Memory B cell (primary cell): Measurements from ENCODE around the gene TBC1D1.

Experiments used
- ATAC-seq: fragments of 150-1000 bp; cut with Tn5 transposase; 2 replicates; pipeline ENCODE4 v1.10.0; 2021; ENCODE audit warnings: low read depth, mild to moderate bottlenecking, moderate library complexity
- DNase-seq, 2 donors: peaks; one replicate each; pipeline ENCODE4 v3.0.0; 2022; ENCODE audit warnings: low spot score in 2 of 2
- H3K27ac Mint-ChIP-seq: one replicate; pipeline ENCODE4 v1.8.0; 2022; ENCODE audit warnings: mild to moderate bottlenecking, moderate library complexity, mixed read lengths
- H3K27me3 Mint-ChIP-seq: one replicate; pipeline ENCODE4 v1.8.0; 2022; ENCODE audit warnings: mixed read lengths
- H3K36me3 Mint-ChIP-seq: one replicate; pipeline ENCODE4 v1.8.0; 2022; ENCODE audit warnings: mild to moderate bottlenecking, mixed read lengths
- H3K4me1 Mint-ChIP-seq: one replicate; pipeline ENCODE4 v1.8.0; 2022; ENCODE audit warnings: mixed read lengths
- H3K4me3 Mint-ChIP-seq: one replicate; pipeline ENCODE4 v1.8.0; 2022; ENCODE audit warnings: mild to moderate bottlenecking, moderate library complexity, mixed read lengths
- H3K9me3 Mint-ChIP-seq: one replicate; pipeline ENCODE4 v1.8.0; 2022; ENCODE audit warnings: mixed read lengths

TBC1D1 gene, protein sequence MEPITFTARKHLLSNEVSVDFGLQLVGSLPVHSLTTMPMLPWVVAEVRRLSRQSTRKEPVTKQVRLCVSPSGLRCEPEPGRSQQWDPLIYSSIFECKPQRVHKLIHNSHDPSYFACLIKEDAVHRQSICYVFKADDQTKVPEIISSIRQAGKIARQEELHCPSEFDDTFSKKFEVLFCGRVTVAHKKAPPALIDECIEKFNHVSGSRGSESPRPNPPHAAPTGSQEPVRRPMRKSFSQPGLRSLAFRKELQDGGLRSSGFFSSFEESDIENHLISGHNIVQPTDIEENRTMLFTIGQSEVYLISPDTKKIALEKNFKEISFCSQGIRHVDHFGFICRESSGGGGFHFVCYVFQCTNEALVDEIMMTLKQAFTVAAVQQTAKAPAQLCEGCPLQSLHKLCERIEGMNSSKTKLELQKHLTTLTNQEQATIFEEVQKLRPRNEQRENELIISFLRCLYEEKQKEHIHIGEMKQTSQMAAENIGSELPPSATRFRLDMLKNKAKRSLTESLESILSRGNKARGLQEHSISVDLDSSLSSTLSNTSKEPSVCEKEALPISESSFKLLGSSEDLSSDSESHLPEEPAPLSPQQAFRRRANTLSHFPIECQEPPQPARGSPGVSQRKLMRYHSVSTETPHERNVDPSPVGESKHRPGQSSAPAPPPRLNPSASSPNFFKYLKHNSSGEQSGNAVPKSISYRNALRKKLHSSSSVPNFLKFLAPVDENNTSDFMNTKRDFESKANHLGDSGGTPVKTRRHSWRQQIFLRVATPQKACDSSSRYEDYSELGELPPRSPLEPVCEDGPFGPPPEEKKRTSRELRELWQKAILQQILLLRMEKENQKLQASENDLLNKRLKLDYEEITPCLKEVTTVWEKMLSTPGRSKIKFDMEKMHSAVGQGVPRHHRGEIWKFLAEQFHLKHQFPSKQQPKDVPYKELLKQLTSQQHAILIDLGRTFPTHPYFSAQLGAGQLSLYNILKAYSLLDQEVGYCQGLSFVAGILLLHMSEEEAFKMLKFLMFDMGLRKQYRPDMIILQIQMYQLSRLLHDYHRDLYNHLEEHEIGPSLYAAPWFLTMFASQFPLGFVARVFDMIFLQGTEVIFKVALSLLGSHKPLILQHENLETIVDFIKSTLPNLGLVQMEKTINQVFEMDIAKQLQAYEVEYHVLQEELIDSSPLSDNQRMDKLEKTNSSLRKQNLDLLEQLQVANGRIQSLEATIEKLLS (N-terminal part only)

GRCh38 chr4:37890801-37891259 is at the start of gene TBC1D1:
Gene TBC1D1, plus strand, starts transcription at chr4:37891084. Its CDS starts 11,012 bp downstream, at chr4:37902096.
- H3K36me3 Mint-ChIP-seq, result no peaks in the 10 kb centered on the region
- ATAC-seq, result peak; percentile 28
- peak in 1 of 2 donors; percentile 59 for DNase-seq
- H3K4me1 Mint-ChIP-seq, result peaks cover 31% of the 10 kb centered on the region
- H3K9me3 Mint-ChIP-seq, result no peaks in the 10 kb centered on the region
- H3K4me3 Mint-ChIP-seq, result peak within 1 kb of the TSS; percentile 90
- peak within 1 kb of the TSS; percentile 95 for H3K27ac Mint-ChIP-seq
- no peaks in the 10 kb centered on the region for H3K27me3 Mint-ChIP-seq

DNA sequence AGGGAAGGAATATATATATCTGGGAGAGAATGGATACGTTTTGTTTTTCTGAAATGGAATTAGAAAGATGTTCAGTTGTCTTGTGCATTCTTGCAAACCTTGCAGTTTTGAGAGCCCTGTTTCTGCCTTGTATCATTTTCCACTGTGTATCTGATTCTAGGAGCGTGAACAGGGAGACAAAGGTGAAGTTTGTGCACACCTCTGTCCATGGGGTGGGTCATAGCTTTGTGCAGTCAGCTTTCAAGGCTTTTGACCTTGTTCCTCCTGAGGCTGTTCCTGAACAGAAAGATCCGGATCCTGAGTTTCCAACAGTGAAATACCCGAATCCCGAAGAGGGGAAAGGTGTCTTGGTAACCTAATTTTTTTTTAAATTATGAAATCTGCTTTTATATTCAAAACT is 46.7 kb upstream of the TBC1D1 start:
- ATAC-seq (no peak), DNase-seq (no peak)
- Mint-ChIP-seq H3K36me3 (peaks cover 40% of the 10 kb centered on the region), H3K9me3 (no peaks in the 10 kb centered on the region), H3K4me3 (no peak overlapping the region), H3K27me3 (no peaks in the 10 kb centered on the region), H3K27ac (no peak overlapping the region), H3K4me1 (no peaks in the 10 kb centered on the region)

DNA sequence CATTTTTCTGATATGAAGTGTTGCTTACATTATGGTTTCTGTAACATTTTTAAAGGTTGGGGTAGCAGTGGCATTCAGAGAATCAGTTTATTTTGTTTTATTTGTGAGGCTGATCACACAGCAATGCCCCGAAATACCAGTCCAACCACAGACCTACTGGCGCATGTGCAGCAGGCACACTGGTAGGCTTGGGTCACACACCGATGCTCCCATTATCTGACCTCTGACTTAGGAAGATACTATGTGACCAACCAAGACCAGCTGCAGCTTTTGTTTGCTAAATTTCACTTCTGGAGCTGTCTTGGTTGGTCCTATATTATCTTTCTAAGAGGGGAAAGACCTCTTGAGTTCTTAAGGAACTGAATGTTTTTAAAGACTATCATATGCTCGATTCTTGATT is 45.7 kb upstream of the TBC1D1 start:
- ATAC-seq (no peak), DNase-seq (no peak)
- no peak overlapping the region for H3K4me3 Mint-ChIP-seq
- H3K27me3 Mint-ChIP-seq, result no peaks in the 10 kb centered on the region
- no peaks in the 10 kb centered on the region for H3K9me3 Mint-ChIP-seq
- peaks cover 37% of the 10 kb centered on the region for H3K36me3 Mint-ChIP-seq
- H3K4me1 Mint-ChIP-seq, result no peaks in the 10 kb centered on the region
- no peak overlapping the region for H3K27ac Mint-ChIP-seq

- no peak overlapping the region for H3K4me3 Mint-ChIP-seq
- H3K4me1 Mint-ChIP-seq, result peaks cover 7% of the 10 kb centered on the region
- ATAC-seq (no peak), DNase-seq (no peak)
- peaks cover 30% of the 10 kb centered on the region for H3K36me3 Mint-ChIP-seq
- no peak overlapping the region for H3K27ac Mint-ChIP-seq
- no peaks in the 10 kb centered on the region for H3K9me3 Mint-ChIP-seq
- no peaks in the 10 kb centered on the region for H3K27me3 Mint-ChIP-seq
These were observed 43.5 kb upstream of the TBC1D1 start for GRCh38 chr4:37847311-37847884.

- H3K9me3 Mint-ChIP-seq, result no peaks in the 10 kb centered on the region
- peaks cover 28% of the 10 kb centered on the region for H3K36me3 Mint-ChIP-seq
- H3K4me1 Mint-ChIP-seq, result peaks cover 8% of the 10 kb centered on the region
- no peak for DNase-seq
- H3K4me3 Mint-ChIP-seq, result no peak overlapping the region
- ATAC-seq, result no peak
- no peak overlapping the region for H3K27ac Mint-ChIP-seq
- no peaks in the 10 kb centered on the region for H3K27me3 Mint-ChIP-seq
These were observed 38.5 kb upstream of the TBC1D1 start for GRCh38 chr4:37852376-37852775.

DNA sequence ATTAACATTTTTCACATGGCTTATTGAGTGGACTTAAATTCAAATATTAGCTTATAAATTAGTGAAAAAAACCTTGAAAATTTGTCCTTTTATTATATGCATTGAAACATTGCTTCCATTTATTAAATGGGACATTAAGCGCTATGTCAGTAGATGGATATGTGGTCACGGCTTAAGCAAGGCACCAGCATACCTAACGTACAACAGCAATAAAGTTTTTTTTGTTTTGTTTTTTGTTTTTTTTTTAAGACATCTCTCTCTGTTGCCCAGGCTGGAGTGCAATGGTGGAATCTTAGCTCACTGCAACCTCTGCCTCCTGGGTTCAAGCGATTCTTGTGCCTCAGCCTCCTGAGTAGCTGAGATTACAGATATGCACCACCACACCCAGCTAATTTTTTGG is 32.8 kb upstream of the TBC1D1 start:
- no peak overlapping the region for H3K27ac Mint-ChIP-seq
- no peak for ATAC-seq
- no peak overlapping the region for H3K4me3 Mint-ChIP-seq
- no peaks in the 10 kb centered on the region for H3K4me1 Mint-ChIP-seq
- no peaks in the 10 kb centered on the region for H3K27me3 Mint-ChIP-seq
- no peaks in the 10 kb centered on the region for H3K9me3 Mint-ChIP-seq
- peaks cover 24% of the 10 kb centered on the region for H3K36me3 Mint-ChIP-seq
- DNase-seq, result no peak

DNA sequence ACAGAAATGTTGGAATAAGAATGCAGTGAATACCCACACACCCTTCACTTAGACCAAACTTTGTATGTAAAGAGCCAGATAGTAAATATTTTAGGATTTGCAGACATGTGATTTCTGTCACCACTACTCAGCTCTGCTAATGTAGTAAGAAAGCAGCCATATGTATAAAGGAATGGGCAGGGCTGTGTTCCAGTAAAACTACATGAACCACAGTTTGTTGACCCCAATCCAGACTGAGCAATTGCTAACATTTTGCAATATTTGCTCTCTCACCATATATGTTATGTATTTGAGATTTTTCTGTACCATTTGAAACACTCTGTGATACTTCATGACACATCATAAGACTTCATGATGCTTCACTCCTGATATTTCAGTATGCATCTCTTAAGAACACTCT is 32.0 kb upstream of the TBC1D1 start:
- Mint-ChIP-seq H3K4me3 (no peak overlapping the region), H3K27ac (no peak overlapping the region), H3K4me1 (no peaks in the 10 kb centered on the region), H3K9me3 (no peaks in the 10 kb centered on the region), H3K36me3 (peaks cover 21% of the 10 kb centered on the region), H3K27me3 (no peaks in the 10 kb centered on the region)
- DNase-seq (no peak), ATAC-seq (no peak)

GRCh38 chr4:37860266-37860665 is 30.6 kb upstream of the TBC1D1 start:
- Mint-ChIP-seq H3K4me3 (no peak overlapping the region), H3K36me3 (peaks cover 14% of the 10 kb centered on the region), H3K4me1 (peaks cover 6% of the 10 kb centered on the region), H3K9me3 (no peaks in the 10 kb centered on the region), H3K27ac (no peak overlapping the region), H3K27me3 (no peaks in the 10 kb centered on the region)
- no peak for DNase-seq
- no peak for ATAC-seq

DNA sequence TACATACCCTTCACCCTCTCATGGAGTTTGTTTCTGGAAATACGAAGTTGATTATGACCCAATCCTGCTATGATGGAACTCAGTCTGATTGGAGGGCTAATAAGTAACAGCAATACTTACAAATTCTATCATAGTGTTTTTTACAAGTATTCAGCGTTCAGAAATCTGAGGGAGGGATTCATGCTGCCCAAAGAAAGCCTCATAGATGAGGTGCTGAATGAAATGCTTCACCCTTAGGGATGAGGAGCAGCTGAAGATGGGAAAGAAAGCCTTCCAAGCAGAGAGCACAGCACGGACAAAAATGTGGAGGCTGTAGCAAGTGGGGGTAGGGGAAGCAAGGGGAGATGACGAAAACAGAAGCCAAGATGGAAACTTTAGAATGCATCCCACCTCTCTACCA is 27.9 kb upstream of the TBC1D1 start:
- no peak for ATAC-seq

DNA sequence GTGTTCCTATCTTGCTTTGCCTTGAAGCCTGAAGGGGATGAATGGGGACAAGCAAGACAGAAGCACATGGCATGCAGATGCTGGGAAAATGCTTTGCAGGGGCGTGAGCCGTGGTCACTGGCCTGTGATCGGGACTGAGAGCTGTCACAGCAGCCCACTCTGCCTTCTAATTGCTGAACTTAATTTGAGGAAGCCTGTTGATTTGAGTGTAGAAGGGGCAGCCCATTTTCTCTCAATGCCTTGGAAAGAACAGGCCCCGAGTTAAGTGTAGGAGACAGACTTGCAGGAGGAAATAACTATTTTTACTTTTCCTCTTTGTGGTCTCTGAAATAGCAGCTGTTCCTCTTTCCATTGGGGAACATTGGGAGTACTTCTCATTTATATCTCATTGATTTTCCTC is 26.1 kb upstream of the TBC1D1 start:
- no peak overlapping the region for H3K27ac Mint-ChIP-seq
- ATAC-seq (no peak), DNase-seq (no peak)
- peaks cover 24% of the 10 kb centered on the region for H3K36me3 Mint-ChIP-seq
- no peaks in the 10 kb centered on the region for H3K9me3 Mint-ChIP-seq
- peaks cover 6% of the 10 kb centered on the region for H3K4me1 Mint-ChIP-seq
- no peaks in the 10 kb centered on the region for H3K27me3 Mint-ChIP-seq
- no peak overlapping the region for H3K4me3 Mint-ChIP-seq

More for the DNA sequence above, 27.9 kb upstream of the TBC1D1 start:
- peaks cover 21% of the 10 kb centered on the region for H3K36me3 Mint-ChIP-seq
- no peaks in the 10 kb centered on the region for H3K27me3 Mint-ChIP-seq
- H3K27ac Mint-ChIP-seq, result no peak overlapping the region
- peaks cover 6% of the 10 kb centered on the region for H3K4me1 Mint-ChIP-seq
- no peak overlapping the region for H3K4me3 Mint-ChIP-seq
- no peak for DNase-seq
- no peaks in the 10 kb centered on the region for H3K9me3 Mint-ChIP-seq

GRCh38 chr4:37865450-37865849 is 25.4 kb upstream of the TBC1D1 start:
- DNase-seq (no peak), ATAC-seq (no peak)
- Mint-ChIP-seq H3K36me3 (peaks cover 24% of the 10 kb centered on the region), H3K4me3 (no peak overlapping the region), H3K4me1 (peaks cover 6% of the 10 kb centered on the region), H3K27ac (no peak overlapping the region), H3K27me3 (no peaks in the 10 kb centered on the region), H3K9me3 (no peaks in the 10 kb centered on the region)

DNA sequence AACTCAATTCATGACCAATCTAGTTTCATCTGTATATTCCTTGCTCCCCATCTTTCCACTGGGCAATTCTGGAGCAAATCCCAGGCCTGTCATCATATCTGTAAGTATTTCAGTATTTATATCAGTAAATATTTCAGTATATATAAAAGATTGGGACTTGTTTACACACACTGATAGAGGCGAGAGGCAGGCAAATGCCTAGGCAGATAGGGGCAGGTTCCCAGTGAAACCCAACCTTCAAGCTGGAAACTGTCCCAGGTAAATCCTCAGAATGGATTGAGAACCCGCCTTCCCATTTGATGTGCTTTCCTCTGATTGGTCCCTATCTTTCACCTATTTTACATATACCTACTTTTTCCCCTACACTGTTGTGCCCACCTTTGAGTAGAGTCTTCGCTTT is 23.8 kb upstream of the TBC1D1 start:
- Mint-ChIP-seq H3K4me1 (peaks cover 8% of the 10 kb centered on the region), H3K27ac (no peak overlapping the region)

DNA sequence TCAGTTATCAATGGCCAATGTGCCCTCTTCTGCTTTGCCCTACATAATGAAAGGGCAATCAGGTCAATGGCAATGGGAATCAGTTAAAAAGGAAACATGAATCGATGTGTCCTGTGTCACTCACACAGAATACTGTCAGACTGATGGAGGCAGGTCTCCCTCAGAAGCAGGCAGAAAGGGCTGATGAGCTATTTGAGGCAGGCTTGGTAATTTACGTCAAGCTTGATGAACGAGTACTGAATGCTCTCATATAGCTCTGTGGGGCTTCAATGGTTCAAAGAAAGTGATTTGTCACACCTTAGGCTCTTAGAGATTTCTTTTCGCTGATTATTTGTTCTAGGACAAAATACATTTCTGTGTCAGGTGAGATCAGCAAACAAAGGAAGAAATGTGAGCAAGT is 22.6 kb upstream of the TBC1D1 start:
- Mint-ChIP-seq H3K27me3 (no peaks in the 10 kb centered on the region), H3K4me1 (peaks cover 8% of the 10 kb centered on the region), H3K4me3 (no peak overlapping the region), H3K9me3 (no peaks in the 10 kb centered on the region), H3K36me3 (peaks cover 16% of the 10 kb centered on the region), H3K27ac (no peak overlapping the region)
- DNase-seq, result no peak
- ATAC-seq, result no peak

More for the DNA sequence above, 23.8 kb upstream of the TBC1D1 start:
- ATAC-seq (no peak), DNase-seq (no peak)
- peaks cover 22% of the 10 kb centered on the region for H3K36me3 Mint-ChIP-seq
- H3K27me3 Mint-ChIP-seq, result no peaks in the 10 kb centered on the region
- H3K4me3 Mint-ChIP-seq, result no peak overlapping the region
- no peaks in the 10 kb centered on the region for H3K9me3 Mint-ChIP-seq
